Measurements from ENCODE around the gene RNF20. TPM values are rescaled to one million over a fixed set of nuclear protein-coding genes. Genes with fewer than 3 reads are reported as not detected.
"Not testable (repeated sequence)": the region's sequence is repeated elsewhere in the genome, so short reads cannot be mapped to it uniquely, and the experiment has no call there.

The RNF20 gene
- total RNA-seq, 1 experiment from 2014 or later = 37.1 TPM

GRCh38 chr9:101513351-101513750, 20.3 kb upstream of the RNF20 start:
- peak overlapping the region; percentile 53 for H3K27ac ChIP-seq
- peaks cover 42% of the 10 kb centered on the region for H3K4me1 ChIP-seq (replicated peaks)
- no peaks in the 10 kb centered on the region for H3K27me3 ChIP-seq (replicated peaks)
- no peak for DNase-seq (ENCODE audit: low read depth in 1 of 2, low spot score in 2 of 2)
- no peak overlapping the region for H3K4me3 ChIP-seq
- H3K9me3 ChIP-seq (replicated peaks) = no peaks in the 10 kb centered on the region
- no peaks in the 10 kb centered on the region for H3K36me3 ChIP-seq

DNA sequence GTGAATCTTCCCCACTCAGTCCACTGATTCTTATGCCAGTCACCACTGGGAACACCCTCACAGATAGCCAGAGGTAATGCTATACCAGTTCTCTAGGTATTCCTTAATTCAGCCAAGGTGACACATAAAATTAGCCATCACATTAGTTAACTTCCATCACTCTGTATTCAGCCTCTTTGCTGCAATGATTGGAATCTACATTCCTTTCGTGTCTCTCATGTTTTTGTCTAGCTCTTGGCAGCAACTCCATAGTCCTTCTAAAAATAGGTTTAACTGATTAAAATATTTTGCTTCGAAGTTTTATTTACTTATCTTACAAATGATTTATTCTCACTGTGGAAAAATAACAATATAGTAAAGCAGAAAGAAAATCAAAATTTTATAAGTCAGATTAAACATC, 19.6 kb upstream of the RNF20 start:
- H3K27me3 ChIP-seq (replicated peaks) = no peaks in the 10 kb centered on the region
- peak in 1 of 2 experiments; percentile 69 for DNase-seq (ENCODE audit: low read depth in 1 of 2, low spot score in 2 of 2)
- H3K4me1 ChIP-seq (replicated peaks) = peaks cover 37% of the 10 kb centered on the region
- H3K9me3 ChIP-seq (replicated peaks) = no peaks in the 10 kb centered on the region
- no peak overlapping the region for H3K4me3 ChIP-seq
- H3K36me3 ChIP-seq = no peaks in the 10 kb centered on the region
- peak overlapping the region; percentile 53 for H3K27ac ChIP-seq

DNA sequence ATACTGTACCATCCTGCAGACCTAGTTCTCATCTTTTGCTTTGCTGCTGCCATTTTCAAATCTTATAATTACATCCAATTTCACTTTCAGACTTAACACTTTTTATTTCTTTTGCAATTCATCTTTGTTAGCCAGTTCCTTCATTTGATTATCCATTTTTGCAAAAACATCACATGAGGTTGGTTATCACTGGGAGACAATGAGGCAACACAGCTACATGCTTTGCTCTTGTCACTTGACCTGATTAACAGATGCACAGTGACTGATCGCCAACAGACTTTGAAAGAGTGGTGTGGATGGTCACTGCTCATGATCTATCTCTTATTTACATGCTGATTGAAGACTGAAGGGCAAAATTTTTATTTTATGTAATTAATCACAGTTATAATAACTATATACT, 17.0 kb upstream of the RNF20 start:
- H3K27ac ChIP-seq = no peak overlapping the region
- H3K27me3 ChIP-seq (replicated peaks) = no peaks in the 10 kb centered on the region
- no peak overlapping the region for H3K4me3 ChIP-seq
- no peaks in the 10 kb centered on the region for H3K9me3 ChIP-seq (replicated peaks)
- DNase-seq (ENCODE audit: low read depth in 1 of 2, low spot score in 2 of 2) = no peak
- peaks cover 39% of the 10 kb centered on the region for H3K4me1 ChIP-seq (replicated peaks)
- no peaks in the 10 kb centered on the region for H3K36me3 ChIP-seq

GRCh38 chr9:101518489-101518888, 15.2 kb upstream of the RNF20 start:
- H3K4me1 ChIP-seq (replicated peaks) = peaks cover 21% of the 10 kb centered on the region
- not testable (repeated sequence) for H3K27ac ChIP-seq; H3K36me3 ChIP-seq; H3K27me3 ChIP-seq (replicated peaks); H3K4me3 ChIP-seq; H3K9me3 ChIP-seq (replicated peaks); DNase-seq (ENCODE audit: low read depth in 1 of 2, low spot score in 2 of 2)

GRCh38 chr9:101524371-101524770, 9.3 kb upstream of the RNF20 start:
- no peak for DNase-seq (ENCODE audit: low read depth in 1 of 2, low spot score in 2 of 2)
- H3K4me3 ChIP-seq = no peak overlapping the region

DNA sequence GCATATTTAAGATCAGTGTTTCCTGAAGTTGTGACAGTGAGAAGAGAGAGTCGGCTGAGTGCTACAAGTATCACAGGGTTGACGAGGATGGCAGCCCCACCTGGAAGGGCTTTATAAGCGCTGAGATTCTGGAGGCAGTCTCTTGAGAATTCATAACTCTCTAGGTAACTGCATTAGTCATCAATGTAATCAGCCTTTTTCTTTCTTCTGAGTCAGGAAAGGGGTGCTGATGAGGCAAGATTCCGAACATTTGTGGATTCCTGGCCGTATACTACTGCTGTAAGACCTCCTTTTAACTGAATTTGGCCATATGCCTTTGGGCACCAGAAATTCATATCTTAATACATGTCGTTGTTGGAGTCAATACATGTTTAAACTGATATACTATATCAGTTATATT, 6.6 kb upstream of the RNF20 start:
- Histone ChIP-seq H3K27me3 (replicated peaks) (no peaks in the 10 kb centered on the region), H3K4me1 (replicated peaks) (peaks cover 5% of the 10 kb centered on the region; the same call in 1 of the 2 replicates), H3K9me3 (replicated peaks) (no peaks in the 10 kb centered on the region), H3K27ac (no peak overlapping the region), H3K36me3 (no peaks in the 10 kb centered on the region), H3K4me3 (no peak overlapping the region)
- DNase-seq (ENCODE audit: low read depth in 1 of 2, low spot score in 2 of 2) = no peak

More at GRCh38 chr9:101524371-101524770, 9.3 kb upstream of the RNF20 start:
- no peaks in the 10 kb centered on the region for H3K9me3 ChIP-seq (replicated peaks)
- no peaks in the 10 kb centered on the region for H3K36me3 ChIP-seq
- no peaks in the 10 kb centered on the region for H3K27me3 ChIP-seq (replicated peaks)
- H3K4me1 ChIP-seq (replicated peaks) = peaks cover 5% of the 10 kb centered on the region; the same call in 1 of the 2 replicates
- H3K27ac ChIP-seq = no peak overlapping the region

GRCh38 chr9:101528015-101528414, 5.6 kb upstream of the RNF20 start:
- Histone ChIP-seq H3K9me3 (replicated peaks) (no peaks in the 10 kb centered on the region), H3K27ac (no peak overlapping the region), H3K4me1 (replicated peaks) (peaks cover 8% of the 10 kb centered on the region; the same call in 1 of the 2 replicates), H3K27me3 (replicated peaks) (no peaks in the 10 kb centered on the region), H3K4me3 (no peak overlapping the region), H3K36me3 (no peaks in the 10 kb centered on the region)
- DNase-seq (ENCODE audit: low read depth in 1 of 2, low spot score in 2 of 2) = no peak

DNA sequence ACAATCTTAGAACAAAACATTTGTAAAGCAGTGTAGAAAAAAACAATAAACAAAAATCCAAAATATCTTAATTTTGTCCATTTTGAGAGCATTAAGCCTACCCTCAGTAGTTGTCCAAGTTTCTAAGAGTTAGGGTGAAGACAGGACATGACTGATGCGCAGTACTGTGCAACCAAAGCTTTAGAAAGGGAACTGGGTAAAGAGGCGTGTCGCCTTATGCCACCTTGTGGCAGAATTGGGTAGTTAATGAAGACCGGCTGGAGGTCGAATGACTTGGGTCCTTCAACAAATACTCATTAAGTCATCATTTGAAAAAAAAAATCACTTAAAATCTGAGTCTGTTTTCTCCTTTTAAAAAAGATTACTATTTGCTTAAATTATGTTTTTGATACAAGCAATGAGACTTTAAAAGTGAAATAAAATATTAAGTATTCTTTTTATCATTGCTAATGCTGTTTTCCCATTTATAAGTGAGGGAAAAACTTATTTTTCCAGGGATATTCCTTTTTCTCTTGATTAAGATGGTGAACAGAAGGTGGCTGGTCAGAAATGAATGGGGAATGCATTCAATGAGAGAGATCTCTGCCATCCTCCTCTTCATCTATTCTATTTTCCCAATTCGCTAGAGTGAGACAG, 3.5 kb upstream of the RNF20 start:
- peak; percentile 46 to 62 for DNase-seq (ENCODE audit: low read depth in 1 of 2, low spot score in 2 of 2)
- H3K27ac ChIP-seq = no peak overlapping the region
- no peaks in the 10 kb centered on the region for H3K27me3 ChIP-seq (replicated peaks)
- no peaks in the 10 kb centered on the region for H3K9me3 ChIP-seq (replicated peaks)
- no peak overlapping the region for H3K4me3 ChIP-seq
- H3K36me3 ChIP-seq = peaks cover 1% of the 10 kb centered on the region; the same call in 1 of the 2 replicates
- peaks cover 10% of the 10 kb centered on the region; the same call in 1 of the 2 replicates for H3K4me1 ChIP-seq (replicated peaks)

DNA sequence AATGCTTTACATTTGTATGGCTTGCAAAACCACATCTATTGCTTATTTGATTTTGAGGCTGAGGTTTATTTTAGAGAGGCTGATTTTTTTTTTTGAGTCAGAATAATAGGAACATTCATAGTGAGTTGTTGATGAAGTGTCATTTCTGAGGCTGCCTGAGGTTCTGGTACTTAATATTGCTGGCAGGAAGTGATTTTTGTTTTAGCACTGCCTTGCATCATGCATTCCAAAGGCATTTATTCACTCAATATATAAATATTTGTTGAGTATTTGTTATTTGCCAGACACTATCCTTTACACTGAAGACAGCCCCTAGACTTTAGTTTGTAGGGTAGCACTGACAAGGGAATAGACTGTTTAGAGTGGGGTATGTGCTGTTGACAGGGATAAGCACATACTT, 2.7 kb downstream of the RNF20 start:
- Histone ChIP-seq H3K27ac (peak overlapping the region; percentile 20; the same call in 1 of the 2 replicates), H3K9me3 (replicated peaks) (no peaks in the 10 kb centered on the region)

DNA sequence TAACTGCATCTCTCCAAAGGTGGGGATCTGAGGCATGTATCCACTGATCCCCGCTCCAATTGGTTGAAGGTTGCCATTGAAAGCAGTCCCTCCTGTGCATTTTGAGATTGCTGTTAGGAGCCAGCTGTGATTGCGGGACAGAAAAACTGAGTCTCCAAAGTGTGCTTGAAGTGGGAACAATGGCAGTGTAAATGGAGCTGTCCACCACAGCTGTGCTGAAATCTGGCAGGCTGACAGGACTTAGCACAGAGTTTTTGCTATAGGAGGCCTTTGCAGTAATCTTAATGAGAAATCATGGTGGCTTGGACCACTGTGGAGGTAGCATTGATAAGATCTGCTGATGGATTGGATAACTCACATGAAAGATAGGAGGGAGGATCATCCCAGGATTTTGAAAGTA, 3.3 kb downstream of the RNF20 start:
- Histone ChIP-seq H3K9me3 (replicated peaks) (no peaks in the 10 kb centered on the region), H3K27me3 (replicated peaks) (no peaks in the 10 kb centered on the region), H3K27ac (0 out of 2 replicates have a peak overlapping the region, but pooled peaks have one; percentile 20), H3K4me1 (replicated peaks) (peaks cover 23% of the 10 kb centered on the region), H3K36me3 (peaks cover 62% of the 10 kb centered on the region), H3K4me3 (no peak overlapping the region)
- DNase-seq (ENCODE audit: low read depth in 1 of 2, low spot score in 2 of 2) = peak in 1 of 2 experiments; percentile 48

More for the DNA sequence above, 2.7 kb downstream of the RNF20 start:
- Histone ChIP-seq H3K4me1 (replicated peaks) (peaks cover 23% of the 10 kb centered on the region), H3K27me3 (replicated peaks) (no peaks in the 10 kb centered on the region), H3K4me3 (no peak overlapping the region), H3K36me3 (peaks cover 56% of the 10 kb centered on the region)
- peak in 1 of 2 experiments; percentile 33 for DNase-seq (ENCODE audit: low read depth in 1 of 2, low spot score in 2 of 2)

GRCh38 chr9:101540069-101540468, 6.4 kb downstream of the RNF20 start:
- no peak for DNase-seq (ENCODE audit: low read depth in 1 of 2, low spot score in 2 of 2)
- Histone ChIP-seq H3K4me1 (replicated peaks) (peaks cover 18% of the 10 kb centered on the region), H3K27ac (no peak overlapping the region), H3K27me3 (replicated peaks) (no peaks in the 10 kb centered on the region), H3K4me3 (no peak overlapping the region), H3K9me3 (replicated peaks) (no peaks in the 10 kb centered on the region), H3K36me3 (peaks cover 85% of the 10 kb centered on the region)

- Histone ChIP-seq H3K4me3 (no peak overlapping the region), H3K27me3 (replicated peaks) (no peaks in the 10 kb centered on the region), H3K9me3 (replicated peaks) (no peaks in the 10 kb centered on the region), H3K4me1 (replicated peaks) (no peaks in the 10 kb centered on the region), H3K27ac (no peak overlapping the region), H3K36me3 (peaks cover 87% of the 10 kb centered on the region)
- DNase-seq (ENCODE audit: low read depth in 1 of 2, low spot score in 2 of 2) = no peak
These were observed 9.6 kb downstream of the RNF20 start for GRCh38 chr9:101543098-101543735.

DNA sequence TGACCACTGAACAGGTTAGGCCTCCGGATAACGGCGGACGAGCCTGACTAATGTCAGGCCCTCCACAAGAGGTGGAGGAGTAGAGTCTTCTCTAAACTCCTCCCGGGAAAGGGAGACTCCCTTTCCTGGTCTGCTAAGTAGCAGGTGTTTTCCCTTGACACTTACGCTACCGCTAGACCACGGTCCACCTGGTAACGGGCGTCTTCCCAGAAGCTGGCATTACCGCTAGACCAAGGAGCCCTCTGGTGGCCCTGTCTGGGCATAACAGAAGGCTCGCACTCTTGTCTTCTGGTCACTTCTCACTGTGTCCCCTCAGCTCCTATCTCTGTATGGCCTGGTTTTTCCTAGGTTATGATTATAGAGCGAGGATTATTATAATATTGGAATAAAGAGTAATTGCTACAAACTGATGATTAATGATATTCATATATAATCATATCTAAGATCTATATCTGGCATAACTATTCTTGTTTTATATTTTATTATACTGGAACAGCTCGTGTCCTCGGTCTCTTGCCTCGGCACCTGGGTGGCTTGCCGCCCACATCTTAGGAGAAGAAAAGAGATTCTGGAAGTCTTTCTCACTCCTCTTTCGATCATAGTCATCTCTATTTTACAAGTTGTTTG, 15.9 kb downstream of the RNF20 start:
- not testable (repeated sequence) for H3K9me3 ChIP-seq (replicated peaks); H3K27me3 ChIP-seq (replicated peaks); H3K27ac ChIP-seq; DNase-seq (ENCODE audit: low read depth in 1 of 2, low spot score in 2 of 2); H3K4me3 ChIP-seq; H3K4me1 ChIP-seq (replicated peaks)
- H3K36me3 ChIP-seq = peaks cover 90% of the 10 kb centered on the region

DNA sequence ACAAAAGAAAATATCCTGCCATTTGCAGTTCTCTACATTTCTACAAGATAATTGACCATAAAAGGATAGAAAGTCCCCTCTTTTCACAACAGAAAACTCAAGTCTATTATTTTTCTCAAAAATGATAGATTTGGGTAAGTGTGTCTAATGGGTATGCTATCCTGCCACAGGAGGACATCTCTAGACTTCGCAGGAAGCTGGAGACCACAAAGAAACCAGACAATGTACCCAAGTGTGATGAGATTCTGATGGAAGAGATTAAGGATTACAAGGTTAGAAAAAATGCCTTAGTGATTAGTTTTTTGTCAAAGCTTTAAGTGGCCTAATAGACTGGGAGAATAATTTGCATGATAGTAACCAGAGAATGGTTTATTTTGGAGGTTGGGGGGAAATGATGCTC, 28.1 kb downstream of the RNF20 start:
- DNase-seq (ENCODE audit: low read depth in 1 of 2, low spot score in 2 of 2) = no peak
- no peak overlapping the region for H3K4me3 ChIP-seq
- H3K9me3 ChIP-seq (replicated peaks) = no peaks in the 10 kb centered on the region
- peaks cover 84% of the 10 kb centered on the region for H3K36me3 ChIP-seq
- H3K27ac ChIP-seq = no peak overlapping the region
- H3K4me1 ChIP-seq (replicated peaks) = no peaks in the 10 kb centered on the region
- no peaks in the 10 kb centered on the region for H3K27me3 ChIP-seq (replicated peaks)
